Measurements from ENCODE around the gene HS6ST2.

Gene HS6ST2

DNA sequence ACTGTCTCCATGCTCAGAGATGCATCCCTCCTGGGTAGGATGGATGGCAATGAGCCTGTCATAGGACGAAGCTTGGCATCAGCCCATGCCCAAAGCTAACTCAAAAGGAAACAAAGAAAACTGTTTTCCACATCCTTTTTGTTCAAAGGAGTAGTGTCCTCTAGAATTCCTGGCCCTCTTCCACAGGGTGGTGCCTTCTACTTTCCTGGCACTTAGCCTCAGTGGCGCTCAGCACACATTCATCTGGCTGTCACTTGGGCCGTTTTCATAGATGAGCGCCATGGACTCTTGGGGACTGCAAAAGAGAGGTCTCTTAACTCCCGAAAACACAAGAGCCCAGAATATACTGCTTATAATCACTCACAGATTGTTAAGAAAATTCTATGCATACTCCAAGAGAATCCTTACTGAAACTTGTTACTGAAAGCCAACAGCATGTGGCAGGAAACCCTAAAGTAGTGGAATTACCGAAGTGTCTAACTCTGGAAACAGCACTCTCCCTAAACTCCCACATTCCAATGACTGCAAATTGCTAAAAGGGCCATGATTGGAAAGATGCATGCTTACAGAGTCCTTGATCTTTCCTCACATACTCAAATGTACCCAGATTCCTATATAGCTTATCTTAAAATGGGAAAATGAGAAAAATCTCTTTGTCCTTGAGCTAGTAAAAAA, 110.0 kb downstream of the HS6ST2 start:
- DNase-seq (ENCODE audit: low read depth, low spot score), result no peak

DNA sequence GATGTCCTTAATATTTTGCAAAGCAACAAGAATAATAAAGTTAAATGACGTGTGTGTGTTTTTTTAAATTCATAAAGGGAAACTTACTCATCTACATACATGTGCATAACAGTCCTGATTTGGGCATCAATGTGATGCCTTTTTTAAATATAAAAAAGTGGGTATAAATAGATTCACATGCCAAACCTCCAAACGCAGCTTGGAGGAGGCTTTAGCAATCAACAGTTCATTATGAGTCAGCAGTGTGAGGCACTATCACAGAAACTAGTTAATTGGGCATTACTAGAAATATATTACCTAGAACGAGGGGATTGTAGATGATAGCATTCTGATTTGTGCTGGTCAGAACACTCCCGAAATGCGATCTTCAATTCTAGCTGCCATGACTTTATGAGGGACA, 115.1 kb downstream of the HS6ST2 start:
- no peak for DNase-seq (ENCODE audit: low read depth, low spot score)

DNA sequence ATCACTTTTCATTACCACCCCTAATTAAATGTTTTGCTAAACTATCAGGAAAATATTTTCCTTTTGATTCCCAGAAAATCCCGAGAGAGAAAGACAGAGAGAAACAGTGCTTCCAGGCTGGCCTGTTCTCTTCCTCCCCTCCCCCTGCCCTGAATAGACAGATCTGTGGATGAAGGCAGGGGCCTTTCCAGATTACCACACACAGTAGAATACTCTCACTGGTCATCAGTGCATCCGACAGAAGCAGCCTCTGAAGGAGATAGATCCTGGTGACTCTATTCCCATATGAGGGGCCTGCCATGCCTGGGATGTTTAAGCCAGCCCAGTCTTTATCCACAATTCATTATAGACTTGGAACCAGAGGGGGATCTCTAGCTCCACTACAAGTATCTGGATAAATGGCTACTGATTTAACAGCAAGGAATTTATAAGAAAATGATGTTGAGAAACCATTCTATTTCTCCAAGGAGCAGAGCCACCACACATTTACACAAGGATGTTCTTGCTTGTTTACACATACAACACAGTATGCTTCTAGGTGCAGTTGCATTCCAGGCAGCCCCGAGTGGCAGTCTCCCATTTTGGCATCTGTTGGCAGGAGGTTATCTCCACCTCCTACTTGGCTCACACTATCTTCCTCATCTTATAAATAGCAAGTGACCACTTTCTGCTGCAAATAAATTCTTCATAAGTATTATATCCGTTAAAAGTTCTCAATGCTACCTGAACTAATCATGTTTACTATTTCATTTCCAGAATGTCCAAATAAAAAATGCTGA, 115.8 kb downstream of the HS6ST2 start:
- no peak for DNase-seq (ENCODE audit: low read depth, low spot score)

DNA sequence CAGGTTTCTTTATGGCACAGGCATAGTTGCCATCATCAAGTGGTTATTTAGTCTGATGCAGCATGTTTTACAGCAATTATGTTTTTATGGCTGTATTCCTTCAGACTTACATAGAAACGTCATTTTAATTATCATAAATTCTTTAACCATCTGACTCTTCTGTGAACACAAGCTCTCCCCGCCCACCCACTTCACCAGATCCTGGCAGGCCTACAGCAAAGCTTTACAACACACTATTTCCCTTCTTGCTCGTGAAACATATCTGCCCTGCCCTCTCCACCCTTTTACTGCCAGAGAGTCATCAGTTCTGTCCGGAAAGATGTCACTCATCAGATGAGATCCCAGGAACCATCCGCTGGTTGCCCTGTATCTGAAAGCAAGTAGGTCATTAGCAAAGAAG, 120.5 kb downstream of the HS6ST2 start:
- DNase-seq (ENCODE audit: low read depth, low spot score), result no peak

DNA sequence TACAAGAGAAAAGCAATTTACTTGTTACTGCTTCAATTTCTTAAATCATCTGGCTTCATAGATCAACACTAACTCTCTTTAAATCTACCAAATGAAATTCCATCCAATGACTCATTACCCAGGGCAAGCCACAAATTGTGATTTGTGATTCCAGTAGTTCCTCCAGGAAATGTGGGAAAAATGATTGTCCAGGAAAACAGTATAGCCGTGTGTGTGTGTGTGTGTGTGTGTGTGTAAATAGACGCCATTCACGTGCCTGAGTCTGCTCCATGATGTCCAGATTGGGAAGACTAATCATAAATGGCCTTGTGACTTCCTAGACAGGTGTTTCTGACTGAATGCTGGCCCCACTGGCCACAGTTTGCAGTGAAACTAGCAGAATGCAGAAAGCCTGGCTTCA, 121.3 kb downstream of the HS6ST2 start:
- no peak for DNase-seq (ENCODE audit: low read depth, low spot score)

DNA sequence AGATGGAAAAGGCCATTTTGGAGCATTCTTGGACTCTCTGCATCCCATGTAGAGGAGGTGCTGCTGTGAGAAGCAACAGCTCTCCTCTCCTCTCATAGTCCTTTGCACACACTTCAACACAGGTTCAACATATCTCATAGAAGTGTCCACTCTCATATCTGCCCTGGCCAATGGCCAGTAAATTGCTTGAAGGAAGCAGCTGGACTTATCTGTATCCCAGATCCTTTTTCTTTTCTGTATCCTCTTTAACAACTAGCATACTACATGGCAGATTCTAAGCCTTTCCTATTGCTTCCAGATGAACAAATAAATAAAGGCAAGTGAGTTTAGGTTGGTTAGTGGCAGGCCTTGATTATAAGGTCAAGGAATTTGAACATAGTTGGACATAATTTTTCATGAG, 122.0 kb downstream of the HS6ST2 start:
- no peak for DNase-seq (ENCODE audit: low read depth, low spot score)

DNA sequence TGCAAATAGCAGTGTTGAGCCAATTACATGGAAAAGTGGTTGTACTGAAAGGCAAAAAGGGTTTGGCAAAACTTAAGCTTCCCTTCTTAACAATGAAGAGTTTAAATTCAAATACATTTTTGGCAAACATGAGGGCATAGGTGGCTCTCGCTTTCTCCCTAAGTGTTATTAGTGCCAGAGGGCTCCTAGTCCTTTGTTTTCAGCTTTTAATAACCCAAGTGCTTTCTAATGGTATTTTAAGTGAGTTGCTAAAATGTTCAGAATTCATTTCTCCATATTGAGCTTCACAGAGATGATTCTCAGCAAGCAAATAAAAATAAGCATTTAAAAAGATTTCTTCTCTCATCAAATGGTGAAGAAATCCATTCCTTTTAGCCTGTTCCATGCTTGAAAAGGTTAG, 123.7 kb downstream of the HS6ST2 start:
- DNase-seq (ENCODE audit: low read depth, low spot score), result no peak

DNA sequence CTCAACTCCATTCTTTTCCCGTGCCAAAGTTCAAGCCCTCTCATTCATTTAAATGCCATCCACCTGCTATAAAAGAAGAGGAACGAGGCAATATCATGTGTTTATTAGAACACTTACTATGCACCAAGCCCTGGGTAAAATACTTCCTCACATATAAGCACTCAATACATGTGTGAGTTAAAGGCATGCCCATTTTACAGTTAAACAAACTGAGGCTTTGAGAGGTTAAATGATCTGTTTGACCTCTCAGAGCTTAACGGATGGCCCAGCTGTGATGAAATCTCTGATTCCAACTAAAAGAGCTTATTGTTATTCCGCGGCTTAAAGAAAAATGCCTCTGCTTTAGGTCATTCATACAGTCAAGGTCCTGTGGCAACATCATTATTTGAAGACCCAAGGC, 124.3 kb downstream of the HS6ST2 start:
- DNase-seq (ENCODE audit: low read depth, low spot score), result no peak

DNA sequence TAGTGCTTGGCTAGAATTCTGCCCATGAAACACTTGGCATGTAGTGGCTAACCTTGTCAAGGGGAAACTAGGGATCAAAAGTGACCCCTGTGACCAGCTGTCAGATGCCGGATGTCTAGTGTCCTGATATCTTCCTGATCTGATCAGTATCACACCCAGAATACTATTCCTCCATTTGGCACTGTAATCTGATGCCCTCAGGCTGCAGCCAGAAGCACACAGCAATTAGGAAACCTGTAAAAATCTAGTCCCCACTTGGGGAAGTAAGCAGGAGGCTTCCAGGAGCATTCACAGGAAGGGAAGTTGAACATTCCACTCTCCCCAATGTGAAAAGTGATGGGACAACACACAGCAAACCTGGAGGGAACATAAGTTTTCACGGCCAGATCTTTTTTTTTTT, 125.1 kb downstream of the HS6ST2 start:
- DNase-seq (ENCODE audit: low read depth, low spot score), result no peak

DNA sequence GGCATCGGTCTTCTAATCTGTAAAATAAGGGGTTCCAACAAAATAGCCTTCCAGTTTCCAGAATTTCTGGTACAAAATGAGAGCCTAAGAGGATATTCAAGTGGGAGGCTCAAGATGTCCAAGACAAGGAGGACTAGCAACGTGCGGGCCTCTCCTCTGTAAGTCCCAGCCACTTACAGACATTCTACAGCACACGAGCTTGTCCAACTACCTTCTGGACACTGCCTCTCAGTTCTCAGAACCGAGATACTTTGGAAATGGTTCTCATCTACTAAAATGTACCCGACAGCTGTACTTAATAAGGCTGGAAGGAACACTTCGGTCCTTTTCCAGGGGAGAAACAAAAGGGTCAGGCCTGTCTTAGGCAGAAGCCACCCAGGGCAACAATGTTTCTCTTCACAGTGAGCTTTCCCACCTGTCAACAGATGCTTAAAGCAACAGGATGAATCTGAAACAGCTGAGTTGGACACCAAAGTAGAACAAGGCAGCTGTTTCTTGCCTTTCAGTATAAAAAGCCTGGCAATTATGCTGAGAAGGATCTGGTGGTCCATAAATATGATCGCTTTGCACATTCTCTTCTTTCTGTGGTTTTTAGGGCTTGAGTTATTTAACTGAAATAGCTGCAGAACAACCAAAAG, 127.0 kb downstream of the HS6ST2 start:
- no peak for DNase-seq (ENCODE audit: low read depth, low spot score)

DNA sequence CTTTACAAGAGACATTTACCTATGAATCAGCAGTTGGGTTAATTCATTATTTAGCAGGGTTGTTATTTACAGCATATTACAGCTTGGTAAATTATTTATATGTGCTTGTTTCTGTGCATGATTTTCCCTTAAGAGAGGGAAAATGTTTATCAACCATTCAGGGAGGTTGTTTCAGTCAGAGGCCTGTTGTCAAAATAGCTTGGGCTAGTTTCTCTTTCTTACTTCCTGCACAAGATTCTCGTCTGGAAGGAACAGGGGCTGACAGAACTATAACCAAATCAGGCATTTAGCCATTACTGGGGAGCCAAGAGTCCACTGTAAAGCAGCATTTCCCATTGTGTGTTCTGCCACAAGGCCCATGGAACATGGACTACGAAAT, 135.8 kb downstream of the HS6ST2 start:
- DNase-seq (ENCODE audit: low read depth, low spot score), result no peak

DNA sequence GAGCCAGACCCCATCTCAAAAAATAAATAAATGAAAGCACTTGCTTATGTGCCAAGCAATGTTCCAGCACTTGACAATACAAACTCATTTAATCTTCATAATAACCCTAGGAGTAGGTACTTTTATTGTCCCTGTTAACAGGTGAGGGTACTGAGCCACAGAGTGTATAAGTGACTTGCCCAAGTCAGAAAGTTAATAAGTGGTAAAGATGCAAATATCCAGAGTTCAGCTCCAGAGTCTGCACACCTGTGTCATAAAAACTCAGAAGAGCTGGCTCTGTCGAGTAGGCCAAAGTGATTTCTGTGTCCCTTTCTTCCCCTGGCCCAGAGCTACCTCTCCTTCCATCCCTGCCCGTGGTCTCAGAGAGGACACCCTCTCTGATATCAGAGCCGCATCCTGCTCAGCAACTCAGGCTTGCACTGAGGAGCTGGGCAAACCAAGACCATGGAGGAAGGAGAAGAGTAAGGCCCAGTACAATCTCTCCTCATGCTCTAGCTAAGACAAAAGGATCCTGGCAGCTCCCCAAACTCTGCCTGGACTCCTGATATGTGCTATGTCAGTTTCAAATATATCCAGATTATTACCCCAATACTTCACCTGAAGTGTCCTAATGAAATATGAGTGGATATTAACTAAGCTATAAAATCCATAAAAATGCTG, 136.3 kb downstream of the HS6ST2 start:
- DNase-seq (ENCODE audit: low read depth, low spot score), result no peak

DNA sequence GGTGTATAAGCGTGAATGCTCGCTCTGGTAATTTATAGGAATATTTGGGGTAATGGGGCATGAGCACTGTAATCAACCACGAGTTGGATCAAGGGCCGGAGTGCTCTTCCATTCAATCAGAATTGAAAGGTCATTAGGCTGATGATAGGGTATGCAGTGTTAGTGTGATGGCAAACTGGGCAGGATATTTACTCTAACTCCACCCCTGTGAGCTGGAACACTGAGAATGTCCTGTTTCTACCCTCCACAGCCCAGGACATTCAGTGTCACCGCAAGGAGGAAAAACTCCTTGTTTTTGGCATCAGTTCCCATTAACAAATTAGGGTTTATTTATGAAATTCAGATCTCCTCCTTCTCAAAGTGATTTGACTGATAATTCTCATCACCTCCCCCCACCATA, 137.8 kb downstream of the HS6ST2 start:
- DNase-seq (ENCODE audit: low read depth, low spot score), result no peak

DNA sequence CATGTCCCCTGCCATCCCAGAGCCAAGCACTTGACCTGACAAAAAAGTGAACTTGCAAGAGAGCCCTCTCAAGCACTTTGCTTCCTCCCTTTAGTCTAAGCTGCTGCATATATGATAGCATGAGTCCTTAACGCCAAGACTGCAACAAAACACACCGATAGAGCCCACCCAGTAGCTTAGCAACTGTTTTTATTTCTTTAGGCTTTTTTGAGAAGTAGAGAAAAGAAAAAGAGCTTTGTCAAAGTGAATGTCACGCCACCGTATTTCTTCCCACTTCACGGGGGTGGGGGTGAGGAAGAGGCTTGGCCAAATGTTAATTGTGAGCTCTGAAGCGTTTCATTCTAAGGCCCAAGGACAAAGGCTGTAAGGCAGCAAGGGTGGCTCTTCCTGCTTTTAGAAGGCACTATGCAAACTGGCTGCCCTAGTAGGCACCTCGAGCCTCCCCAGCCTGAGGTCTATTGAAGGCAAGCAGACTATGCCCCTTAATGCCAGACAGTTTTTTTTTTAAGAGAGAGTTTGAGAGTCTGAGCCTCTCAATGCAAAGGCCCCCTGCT, 138.6 kb downstream of the HS6ST2 start:
- DNase-seq (ENCODE audit: low read depth, low spot score), result no peak

DNA sequence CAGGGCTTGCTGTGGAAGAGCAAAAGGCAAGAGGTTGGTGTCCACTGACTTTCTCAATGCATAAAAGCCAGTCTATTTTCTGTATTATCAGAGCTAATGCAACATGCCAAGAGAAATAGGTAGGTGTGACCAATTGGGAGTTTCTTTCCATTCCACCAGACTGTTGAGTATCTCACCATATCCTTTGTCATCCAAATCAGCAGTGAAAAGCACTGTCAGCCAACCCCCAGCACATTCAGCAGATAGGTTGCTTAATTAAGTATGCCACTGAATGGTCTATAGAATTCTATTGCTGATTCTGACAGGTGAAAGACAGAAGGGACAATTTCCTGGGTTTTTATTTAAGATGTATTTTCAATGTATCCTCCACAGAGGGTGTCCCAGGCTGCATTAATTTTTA, 139.8 kb downstream of the HS6ST2 start:
- DNase-seq (ENCODE audit: low read depth, low spot score), result no peak

DNA sequence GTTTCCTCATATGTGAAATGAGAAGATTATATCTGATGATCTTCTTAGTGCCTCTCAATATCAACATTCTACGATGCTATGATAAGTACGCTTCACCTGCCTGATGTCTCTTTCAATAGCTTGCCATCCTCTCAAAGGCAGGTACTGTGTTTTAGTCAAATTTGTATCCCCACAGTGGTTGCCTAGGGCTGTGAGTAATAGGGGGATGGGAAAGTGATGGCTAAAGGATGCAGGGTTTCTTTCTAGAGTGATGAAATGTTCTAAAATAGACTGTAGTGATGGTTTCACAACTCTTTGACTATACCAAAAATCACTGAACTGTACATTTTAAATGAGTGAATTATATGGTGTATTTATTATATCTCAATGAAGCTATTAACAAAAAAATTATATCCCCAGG, 142.8 kb downstream of the HS6ST2 start:
- no peak for DNase-seq (ENCODE audit: low read depth, low spot score)

DNA sequence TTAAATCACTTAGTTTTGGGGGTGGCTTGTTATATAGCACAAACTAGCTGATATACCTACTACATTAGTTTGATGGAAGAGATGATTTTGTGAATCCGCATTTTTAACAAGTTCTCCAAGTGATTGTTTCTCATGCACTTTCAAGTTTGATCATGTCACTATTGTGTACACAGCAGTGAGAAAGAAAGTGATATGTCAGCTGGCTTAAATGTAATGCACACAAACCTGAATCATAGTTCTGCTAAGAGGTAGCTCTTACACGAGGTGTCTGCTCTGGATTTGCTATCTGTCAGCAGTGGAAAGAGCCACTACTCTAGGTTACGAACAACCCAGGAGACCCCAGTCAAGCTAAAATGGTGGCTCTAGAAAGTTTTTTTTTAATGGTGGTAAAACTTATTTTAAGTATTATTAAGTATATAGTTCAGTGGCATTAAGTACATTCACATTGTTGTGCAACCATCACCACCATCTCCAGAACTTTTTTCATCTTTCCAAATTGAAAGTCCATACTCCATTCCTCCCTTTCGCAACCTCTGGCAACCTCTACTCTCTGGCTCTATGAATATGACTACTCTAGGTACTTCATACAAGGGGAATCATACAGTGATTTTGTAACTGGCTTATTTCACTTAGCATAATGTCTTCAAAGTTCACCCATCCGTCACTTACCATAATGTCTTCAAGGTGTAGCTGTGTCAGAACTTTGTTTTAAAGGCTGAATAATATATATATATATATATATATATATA, 147.3 kb downstream of the HS6ST2 start:
- DNase-seq (ENCODE audit: low read depth, low spot score), result no peak

DNA sequence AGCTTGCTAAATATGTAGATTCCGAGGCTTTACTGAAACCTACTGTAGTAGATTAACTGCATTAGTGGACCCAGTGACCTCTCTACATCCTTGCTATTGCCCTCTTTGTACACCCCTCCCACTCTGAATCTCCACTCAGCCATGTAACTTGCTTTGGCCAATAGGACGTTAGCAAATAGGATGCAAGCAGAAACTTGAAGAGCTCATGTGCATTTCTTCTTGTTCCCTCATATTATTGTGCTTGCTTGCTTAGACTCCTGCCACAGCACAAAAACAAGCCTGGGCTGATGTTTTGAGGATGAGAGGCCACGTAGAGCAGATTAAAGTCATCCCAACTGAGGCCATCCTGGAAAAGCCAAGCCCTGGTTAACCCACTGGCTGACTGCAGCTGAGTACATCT, 147.9 kb downstream of the HS6ST2 start:
- no peak for DNase-seq (ENCODE audit: low read depth, low spot score)

DNA sequence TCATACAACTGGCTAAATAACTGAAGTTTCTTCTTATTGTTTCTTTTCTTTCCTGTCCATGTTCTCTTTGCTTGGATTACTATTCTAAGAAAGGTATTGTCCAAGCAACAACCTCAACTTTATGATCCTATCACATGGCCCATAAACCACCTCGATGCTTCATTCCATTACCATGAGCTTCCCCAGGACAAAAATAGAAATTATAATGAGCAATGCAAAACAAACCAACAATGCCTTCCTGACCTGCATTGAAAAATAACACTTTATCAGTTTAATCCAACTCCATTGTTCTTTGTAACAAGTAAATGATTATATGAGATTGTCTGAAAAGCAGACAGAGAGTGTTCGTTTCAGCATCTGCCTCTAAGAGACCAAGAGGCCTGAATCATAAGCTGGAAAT, 148.8 kb downstream of the HS6ST2 start:
- no peak for DNase-seq (ENCODE audit: low read depth, low spot score)

DNA sequence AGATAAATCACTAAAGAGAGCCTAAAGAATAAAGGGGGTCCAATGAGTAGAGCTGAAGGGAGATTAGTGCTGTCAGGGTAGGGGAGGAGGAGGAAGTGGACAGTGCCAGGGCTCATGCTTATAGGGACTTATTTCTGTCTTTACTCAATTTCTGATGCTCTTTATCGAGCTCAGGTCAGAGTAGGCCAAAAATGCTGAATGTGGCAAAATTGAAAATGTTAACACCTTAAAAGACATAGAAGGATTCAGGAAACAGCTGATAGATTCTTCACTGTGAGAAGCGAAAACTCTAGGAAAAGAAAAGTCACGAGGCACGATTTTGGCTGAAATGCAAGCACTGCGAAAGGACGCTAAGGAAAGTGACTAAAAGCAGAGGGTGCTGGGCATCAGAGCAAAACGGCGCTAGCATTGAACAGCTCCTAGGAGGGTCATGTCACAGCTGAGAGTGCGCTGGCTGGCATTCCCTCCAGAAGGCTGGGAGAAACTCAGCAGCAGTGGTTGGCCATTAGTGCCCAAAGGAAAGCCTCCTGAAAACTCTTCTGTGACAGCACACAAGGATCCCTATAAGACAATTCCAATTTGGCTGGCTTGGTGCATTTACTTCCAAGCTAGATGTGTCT, 150.9 kb downstream of the HS6ST2 start:
- no peak for DNase-seq (ENCODE audit: low read depth, low spot score)

DNA sequence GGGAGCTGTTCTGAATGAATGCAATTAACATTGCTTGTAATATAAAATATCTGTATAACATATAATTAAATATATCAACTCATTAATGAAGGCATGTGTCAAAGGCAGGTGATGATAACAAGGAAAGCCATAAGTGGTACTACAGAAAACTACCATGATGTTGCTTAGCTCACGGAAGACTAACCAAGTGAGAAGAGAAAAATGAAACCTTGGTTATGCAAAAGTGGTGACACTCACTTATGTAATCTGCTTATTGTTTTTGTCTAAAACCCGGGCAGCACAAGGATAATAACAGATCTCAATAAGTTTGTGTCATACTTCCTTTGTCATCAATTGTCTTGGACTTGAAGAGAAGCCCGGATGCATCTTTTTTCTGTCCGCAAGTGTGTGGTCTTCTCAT, 156.4 kb downstream of the HS6ST2 start:
- no peak for DNase-seq (ENCODE audit: low read depth, low spot score)
